GM12865 (cell line): ENCODE data around the gene HRH1.
"Not testable (repeated sequence)": the region's sequence is repeated elsewhere in the genome, so short reads cannot be mapped to it uniquely, and the experiment has no call there.

Experiments used
- DNase-seq: peaks from one replicate; pipeline ENCODE4 v3.0.0; 2010; ENCODE audit warnings: low read depth
- H3K4me3 ChIP-seq: 2 replicates; pipeline ENCODE4 v1.5.1; 2011; ENCODE audit warnings: mild to moderate bottlenecking, low read depth, low read length, control low read depth
- TF ChIP-seq, protein P1 (sequence below): IDR thresholded peaks from 2 replicates; pipeline ENCODE4 v1.5.1; 2011; ENCODE audit warnings: low read length, control low read depth, low read depth, inconsistent platforms; ENCODE audit not compliant: insufficient read depth; ENCODE audit errors: missing control alignments

The HRH1 gene, protein sequence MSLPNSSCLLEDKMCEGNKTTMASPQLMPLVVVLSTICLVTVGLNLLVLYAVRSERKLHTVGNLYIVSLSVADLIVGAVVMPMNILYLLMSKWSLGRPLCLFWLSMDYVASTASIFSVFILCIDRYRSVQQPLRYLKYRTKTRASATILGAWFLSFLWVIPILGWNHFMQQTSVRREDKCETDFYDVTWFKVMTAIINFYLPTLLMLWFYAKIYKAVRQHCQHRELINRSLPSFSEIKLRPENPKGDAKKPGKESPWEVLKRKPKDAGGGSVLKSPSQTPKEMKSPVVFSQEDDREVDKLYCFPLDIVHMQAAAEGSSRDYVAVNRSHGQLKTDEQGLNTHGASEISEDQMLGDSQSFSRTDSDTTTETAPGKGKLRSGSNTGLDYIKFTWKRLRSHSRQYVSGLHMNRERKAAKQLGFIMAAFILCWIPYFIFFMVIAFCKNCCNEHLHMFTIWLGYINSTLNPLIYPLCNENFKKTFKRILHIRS

DNA sequence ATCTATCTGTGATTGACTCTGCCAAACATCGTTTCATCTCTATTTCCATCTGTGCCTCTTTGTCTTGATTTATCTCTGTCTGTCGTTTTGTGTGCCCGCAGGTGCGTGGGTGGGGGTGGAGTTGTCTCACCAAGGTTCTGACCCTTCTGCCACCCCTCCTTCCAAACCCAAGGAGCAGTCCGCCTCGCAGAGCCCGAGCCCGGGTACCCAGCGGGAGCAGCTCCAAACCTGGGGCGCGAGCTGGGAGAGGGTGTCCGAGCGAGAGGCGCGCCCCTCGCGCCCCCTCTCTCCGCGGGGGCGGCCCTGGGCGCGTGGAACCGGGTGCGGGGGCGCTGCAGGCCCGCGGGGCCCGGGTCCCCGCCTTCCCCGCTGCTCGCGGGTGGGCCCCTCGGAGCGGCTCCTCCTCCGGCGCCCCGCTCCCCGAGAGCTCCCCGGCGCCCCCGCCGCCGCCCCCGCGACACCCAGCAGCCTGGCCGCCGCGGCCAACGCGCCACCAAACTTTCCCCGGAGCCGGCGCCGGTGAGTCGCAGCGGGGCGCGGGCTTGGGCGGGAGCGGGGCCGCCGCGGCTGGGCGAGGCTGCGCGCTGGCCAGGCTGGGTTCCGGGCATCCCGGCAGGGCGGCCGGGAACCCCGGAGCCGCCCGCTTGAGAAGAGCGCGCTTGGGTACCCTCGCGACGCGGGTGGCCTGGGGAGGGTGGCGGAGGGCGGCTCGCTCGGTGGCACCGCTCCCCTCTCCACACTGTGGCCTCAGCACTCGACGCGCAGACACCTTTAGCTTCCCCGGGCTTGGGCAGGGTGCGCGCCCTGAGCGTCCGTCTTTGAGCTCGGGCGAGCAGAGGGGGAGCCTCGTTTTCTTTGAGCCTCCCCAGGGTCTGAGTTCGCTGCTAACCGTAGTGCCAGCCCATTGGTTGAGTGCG, at the start of gene HRH1:
Gene HRH1 (plus strand): TSS at position 458 of the 917 bp plus-strand sequence. CDS start 104,545 bp downstream, outside the sequence.
- DNase-seq = no peak
- TF ChIP-seq, protein P1, sequence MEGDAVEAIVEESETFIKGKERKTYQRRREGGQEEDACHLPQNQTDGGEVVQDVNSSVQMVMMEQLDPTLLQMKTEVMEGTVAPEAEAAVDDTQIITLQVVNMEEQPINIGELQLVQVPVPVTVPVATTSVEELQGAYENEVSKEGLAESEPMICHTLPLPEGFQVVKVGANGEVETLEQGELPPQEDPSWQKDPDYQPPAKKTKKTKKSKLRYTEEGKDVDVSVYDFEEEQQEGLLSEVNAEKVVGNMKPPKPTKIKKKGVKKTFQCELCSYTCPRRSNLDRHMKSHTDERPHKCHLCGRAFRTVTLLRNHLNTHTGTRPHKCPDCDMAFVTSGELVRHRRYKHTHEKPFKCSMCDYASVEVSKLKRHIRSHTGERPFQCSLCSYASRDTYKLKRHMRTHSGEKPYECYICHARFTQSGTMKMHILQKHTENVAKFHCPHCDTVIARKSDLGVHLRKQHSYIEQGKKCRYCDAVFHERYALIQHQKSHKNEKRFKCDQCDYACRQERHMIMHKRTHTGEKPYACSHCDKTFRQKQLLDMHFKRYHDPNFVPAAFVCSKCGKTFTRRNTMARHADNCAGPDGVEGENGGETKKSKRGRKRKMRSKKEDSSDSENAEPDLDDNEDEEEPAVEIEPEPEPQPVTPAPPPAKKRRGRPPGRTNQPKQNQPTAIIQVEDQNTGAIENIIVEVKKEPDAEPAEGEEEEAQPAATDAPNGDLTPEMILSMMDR = no peak
- H3K4me3 ChIP-seq = no peak within 1 kb of the TSS

DNA sequence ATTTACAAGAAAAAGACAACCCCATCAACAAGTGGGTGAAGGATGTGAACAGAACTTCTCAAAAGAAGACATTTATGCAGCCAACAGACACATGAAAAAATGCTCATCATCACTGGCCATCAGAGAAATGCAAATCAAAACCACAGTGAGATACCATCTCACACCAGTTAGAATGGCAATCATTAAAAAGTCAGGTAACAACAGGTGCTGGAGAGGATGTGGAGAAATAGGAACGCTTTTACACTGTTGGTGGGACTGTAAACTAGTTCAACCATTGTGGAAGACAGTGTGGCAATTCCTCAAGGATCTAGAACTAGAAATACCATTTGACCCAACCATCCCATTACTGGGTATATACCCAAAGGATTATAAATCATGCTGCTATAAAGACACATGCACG, 41.0 kb upstream of the HRH1 start:
- not testable (repeated sequence) for DNase-seq

DNA sequence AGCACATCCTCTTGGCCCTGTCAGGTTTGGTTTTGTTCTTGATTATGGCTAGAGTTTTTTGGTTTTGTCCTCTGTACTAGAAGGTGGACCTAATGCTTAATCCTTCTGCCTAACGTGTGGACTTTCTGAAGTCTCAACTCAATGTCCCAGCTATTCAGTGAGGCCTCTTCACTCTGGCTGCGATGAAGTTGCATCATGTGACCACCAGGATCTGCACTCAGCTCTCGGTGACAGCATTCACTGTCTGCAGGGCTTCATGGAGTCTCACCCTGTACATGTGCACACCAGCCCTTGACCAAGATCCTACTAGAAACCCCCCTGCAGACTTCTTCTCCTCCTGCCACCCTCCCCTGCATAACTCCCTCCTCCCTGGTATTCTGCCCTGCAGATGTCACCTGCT, 38.7 kb upstream of the HRH1 start:
- TF ChIP-seq, protein P1 = no peak
- DNase-seq = no peak
- no peak overlapping the region for H3K4me3 ChIP-seq

More for the DNA sequence above, 41.0 kb upstream of the HRH1 start:
- H3K4me3 ChIP-seq = not testable (repeated sequence)

DNA sequence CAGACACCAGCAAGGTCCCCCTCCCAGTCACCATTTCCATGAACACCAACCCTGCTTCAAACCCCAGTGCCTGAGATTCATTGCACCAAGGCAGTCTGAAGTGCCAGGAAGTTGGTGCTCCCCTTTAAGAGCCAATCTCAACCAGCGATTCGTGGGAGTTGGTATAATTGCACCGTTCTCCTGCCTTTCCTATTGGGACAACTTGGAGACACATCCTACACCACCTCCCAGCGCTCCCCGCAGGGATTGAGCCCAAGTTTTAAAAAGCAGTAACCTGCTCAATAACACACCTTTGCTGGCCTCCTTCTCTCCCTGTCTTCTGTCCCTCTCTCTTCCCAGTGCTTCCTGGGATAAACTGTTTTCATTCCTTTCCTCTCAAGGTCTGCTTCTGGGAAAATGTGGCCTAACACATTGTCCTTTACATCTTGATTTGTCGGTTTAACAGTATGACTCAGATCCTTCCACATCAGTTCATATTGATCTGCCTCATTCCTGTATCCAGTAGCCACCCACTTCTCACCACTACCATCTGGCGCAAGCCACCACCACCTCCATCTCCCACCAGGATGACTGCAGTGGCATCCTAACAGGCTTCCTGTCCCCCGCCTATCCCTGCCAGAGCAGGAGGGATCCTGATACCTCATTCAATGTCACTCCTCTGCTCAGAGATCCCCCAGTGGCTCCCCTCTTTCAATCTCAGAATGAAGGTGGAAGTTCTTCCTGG, 37.8 kb upstream of the HRH1 start:
- H3K4me3 ChIP-seq = no peak overlapping the region
- TF ChIP-seq, protein P1 = no peak
- DNase-seq = no peak

DNA sequence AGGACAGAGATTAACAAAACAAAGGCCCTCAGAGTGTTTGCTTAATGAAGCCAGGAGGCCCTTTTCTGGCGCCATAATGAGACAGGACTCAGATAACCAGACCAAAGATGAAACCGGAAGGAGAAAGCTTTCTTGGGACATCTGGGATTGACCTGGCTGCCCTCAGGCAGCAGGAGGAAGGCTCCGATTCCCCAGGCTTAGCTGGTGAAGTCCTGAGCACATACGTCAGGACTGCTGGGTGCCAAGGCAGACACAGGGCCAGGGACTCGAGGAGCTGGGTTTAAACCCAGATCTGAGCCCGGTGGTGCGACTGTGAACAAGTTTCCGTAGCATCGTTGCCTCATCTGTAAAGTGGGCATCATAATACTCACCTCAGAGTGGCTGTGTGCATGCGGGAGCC, 36.7 kb upstream of the HRH1 start:
- TF ChIP-seq, protein P1 = no peak
- no peak for DNase-seq
- H3K4me3 ChIP-seq = no peak overlapping the region

DNA sequence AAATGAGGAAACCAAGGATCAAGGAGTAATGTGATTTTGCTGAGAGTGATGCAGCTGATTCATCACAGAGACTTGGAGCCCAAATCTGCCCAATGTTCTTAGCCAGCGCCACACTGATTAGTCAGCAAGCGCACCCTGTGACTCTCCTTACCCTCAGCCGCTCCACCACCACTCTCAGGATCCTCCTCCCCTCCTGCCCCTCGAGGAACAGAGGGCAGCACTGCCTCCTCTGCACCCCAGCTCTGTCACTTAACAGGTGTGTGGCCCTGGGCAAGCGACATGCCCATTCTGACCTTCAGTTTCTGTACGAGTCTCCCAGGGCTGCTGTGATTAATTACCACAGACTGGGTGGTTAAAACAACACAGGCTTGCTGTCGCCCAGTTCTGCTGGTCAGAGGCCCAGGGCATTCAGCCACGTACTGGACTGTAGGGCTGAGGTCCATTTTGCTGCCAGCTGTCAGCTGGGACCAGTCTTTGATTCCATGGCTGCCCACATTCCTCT, 36.1 kb upstream of the HRH1 start:
- TF ChIP-seq, protein P1 = no peak
- no peak for DNase-seq
- no peak overlapping the region for H3K4me3 ChIP-seq
